IPS-18c (cell line): ENCODE data around the gene ACTN1.

Experiments
- H3K4me3 ChIP-seq: 2 replicates; pipeline ENCODE4 v1.7.0; 2013; ENCODE audit warnings: low read depth, mild to moderate bottlenecking, low read length, moderate library complexity; ENCODE audit not compliant: insufficient read depth
- H3K9me3 ChIP-seq: one replicate; pipeline ENCODE4 v1.6.1; 2013; ENCODE audit warnings: mild to moderate bottlenecking, low read length, moderate library complexity; ENCODE audit not compliant: control insufficient read depth, insufficient read depth

Gene ACTN1

GRCh38 chr14:68893566-68893965, 85.5 kb downstream of the ACTN1 start:
- no peaks in the 10 kb centered on the region for H3K9me3 ChIP-seq
- no peak overlapping the region for H3K4me3 ChIP-seq

- Histone ChIP-seq H3K4me3 (no peak overlapping the region; the same call in 1 of the 2 replicates), H3K9me3 (no peaks in the 10 kb centered on the region)
Observed at GRCh38 chr14:68892961-68893360, 86.1 kb downstream of the ACTN1 start.

- no peaks in the 10 kb centered on the region for H3K9me3 ChIP-seq
Observed at GRCh38 chr14:68891851-68892660, 87.0 kb downstream of the ACTN1 start.

GRCh38 chr14:68890173-68890931, 88.8 kb downstream of the ACTN1 start:
- H3K9me3 ChIP-seq = no peaks in the 10 kb centered on the region
- no peak overlapping the region for H3K4me3 ChIP-seq

More at GRCh38 chr14:68891851-68892660, 87.0 kb downstream of the ACTN1 start:
- no peak overlapping the region for H3K4me3 ChIP-seq

GRCh38 chr14:68888883-68889282, 90.2 kb downstream of the ACTN1 start:
- Histone ChIP-seq H3K9me3 (no peaks in the 10 kb centered on the region), H3K4me3 (no peak overlapping the region)

GRCh38 chr14:68888025-68888850, 90.9 kb downstream of the ACTN1 start:
- no peaks in the 10 kb centered on the region for H3K9me3 ChIP-seq
- no peak overlapping the region for H3K4me3 ChIP-seq

GRCh38 chr14:68886109-68886434, 93.0 kb downstream of the ACTN1 start:
- no peak overlapping the region for H3K4me3 ChIP-seq
- no peaks in the 10 kb centered on the region for H3K9me3 ChIP-seq

GRCh38 chr14:68885226-68886108, 93.6 kb downstream of the ACTN1 start:
- H3K4me3 ChIP-seq = no peak overlapping the region
- H3K9me3 ChIP-seq = no peaks in the 10 kb centered on the region

GRCh38 chr14:68884031-68885030, 94.8 kb downstream of the ACTN1 start:
- H3K4me3 ChIP-seq = no peak overlapping the region
- H3K9me3 ChIP-seq = no peaks in the 10 kb centered on the region

- no peaks in the 10 kb centered on the region for H3K9me3 ChIP-seq
- no peak overlapping the region for H3K4me3 ChIP-seq
Observed at GRCh38 chr14:68882235-68882634, 96.9 kb downstream of the ACTN1 start.

- Histone ChIP-seq H3K9me3 (no peaks in the 10 kb centered on the region), H3K4me3 (no peak overlapping the region)
Observed at GRCh38 chr14:68881396-68881795, 97.7 kb downstream of the ACTN1 start.

GRCh38 chr14:68880581-68881105, 98.5 kb downstream of the ACTN1 start:
- Histone ChIP-seq H3K4me3 (no peak overlapping the region), H3K9me3 (no peaks in the 10 kb centered on the region)

GRCh38 chr14:68879841-68880575, 99.1 kb downstream of the ACTN1 start:
- H3K4me3 ChIP-seq = no peak overlapping the region
- H3K9me3 ChIP-seq = no peaks in the 10 kb centered on the region

GRCh38 chr14:68879321-68879781, 99.8 kb downstream of the ACTN1 start:
- Histone ChIP-seq H3K4me3 (no peak overlapping the region), H3K9me3 (no peaks in the 10 kb centered on the region)

- Histone ChIP-seq H3K4me3 (no peak overlapping the region), H3K9me3 (no peaks in the 10 kb centered on the region)
Observed at GRCh38 chr14:68878908-68879307, 100.2 kb downstream of the ACTN1 start.
